Activated T-helper 17 cell treated with anti-CD3 and anti-CD28 coated beads, Interleukin-2, amount 50 U/mL, for 72 hours (primary cell): ENCODE data around the gene ARSB. TPM values are rescaled to one million over a fixed set of nuclear protein-coding genes. Genes with fewer than 3 reads are reported as not detected.
"Not testable (repeated sequence)": the region's sequence is repeated elsewhere in the genome, so short reads cannot be mapped to it uniquely, and the experiment has no call there.

Experiments
- ATAC-seq: fragments of 150-1000 bp; cut with Tn5 transposase; replicated peaks from 2 replicates; pipeline ENCODE4 v1.10.0; 2021; ENCODE audit warnings: mild to moderate bottlenecking, moderate library complexity
- H3K27ac Mint-ChIP-seq: one replicate; pipeline ENCODE4 v1.8.0; 2022; ENCODE audit warnings: mixed read lengths
- H3K27me3 Mint-ChIP-seq: one replicate; pipeline ENCODE4 v1.8.0; 2022; ENCODE audit warnings: mixed read lengths
- H3K36me3 Mint-ChIP-seq: one replicate; pipeline ENCODE4 v1.8.0; 2022; ENCODE audit warnings: low read depth, mild to moderate bottlenecking, mixed read lengths
- H3K4me1 Mint-ChIP-seq: one replicate; pipeline ENCODE4 v1.8.0; 2022; ENCODE audit warnings: mixed read lengths
- H3K4me3 Mint-ChIP-seq: one replicate; pipeline ENCODE4 v1.8.0; 2022; ENCODE audit warnings: mild to moderate bottlenecking, mixed read lengths
- H3K9me3 Mint-ChIP-seq: one replicate; pipeline ENCODE4 v1.8.0; 2022; ENCODE audit warnings: mixed read lengths
- total RNA-seq, 2 donors: library from RNA; stranded (reverse); gene quantifications; one replicate each; pipeline ENCODE4 v1.2.3, GENCODE V29; 2022

ARSB gene
- total RNA-seq, 2 donors from 2014 or later, result 6.2 to 21.9 TPM

DNA sequence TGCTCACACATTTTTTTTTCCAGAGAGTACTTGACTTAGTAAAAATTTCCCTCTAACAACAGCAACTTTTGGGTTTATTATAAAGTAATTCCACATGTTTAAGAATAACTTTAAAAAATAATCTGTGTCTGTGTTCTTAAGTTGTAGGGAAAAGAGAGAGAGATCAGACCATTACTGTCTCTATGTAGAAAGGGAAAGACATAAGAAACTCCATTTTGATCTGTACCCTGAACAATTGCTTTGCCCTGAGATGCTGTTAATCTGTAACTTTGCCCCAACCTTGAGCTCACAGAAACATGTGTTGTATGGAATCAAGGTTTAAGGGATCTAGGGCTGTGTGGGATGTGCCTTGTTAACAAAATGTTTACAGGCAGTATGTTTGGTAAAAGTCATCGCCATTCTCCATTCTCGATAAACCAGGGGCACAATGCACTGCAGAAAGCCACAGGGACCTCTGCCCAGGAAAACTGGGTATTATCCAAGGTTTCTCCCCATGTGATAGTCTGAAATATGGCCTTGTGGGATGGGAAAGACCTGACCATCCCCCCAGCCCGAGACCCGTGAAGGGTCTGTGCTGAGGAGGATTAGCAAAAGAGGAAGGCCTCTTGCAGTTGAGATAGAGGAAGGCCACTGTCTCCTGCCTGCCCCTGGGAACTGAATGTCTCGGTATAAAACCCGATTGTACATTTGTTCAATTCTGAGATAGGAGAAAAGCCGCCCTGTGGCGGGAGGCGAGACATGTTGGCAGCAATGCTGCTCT is 75.7 kb downstream of the ARSB start:
- H3K27ac Mint-ChIP-seq, H3K36me3 Mint-ChIP-seq, H3K4me3 Mint-ChIP-seq, H3K9me3 Mint-ChIP-seq, H3K27me3 Mint-ChIP-seq, H3K4me1 Mint-ChIP-seq, ATAC-seq: not testable (repeated sequence)

GRCh38 chr5:78908173-78909061 is 76.7 kb downstream of the ARSB start:
- Mint-ChIP-seq H3K4me3 (no peak overlapping the region), H3K9me3 (no peaks in the 10 kb centered on the region), H3K36me3 (peaks cover 4% of the 10 kb centered on the region), H3K4me1 (no peaks in the 10 kb centered on the region), H3K27me3 (no peaks in the 10 kb centered on the region), H3K27ac (no peak overlapping the region)
- no peak for ATAC-seq

- Mint-ChIP-seq H3K4me3 (no peak overlapping the region), H3K9me3 (no peaks in the 10 kb centered on the region)
Measured at GRCh38 chr5:78907255-78907891, 77.7 kb downstream of the ARSB start.

DNA sequence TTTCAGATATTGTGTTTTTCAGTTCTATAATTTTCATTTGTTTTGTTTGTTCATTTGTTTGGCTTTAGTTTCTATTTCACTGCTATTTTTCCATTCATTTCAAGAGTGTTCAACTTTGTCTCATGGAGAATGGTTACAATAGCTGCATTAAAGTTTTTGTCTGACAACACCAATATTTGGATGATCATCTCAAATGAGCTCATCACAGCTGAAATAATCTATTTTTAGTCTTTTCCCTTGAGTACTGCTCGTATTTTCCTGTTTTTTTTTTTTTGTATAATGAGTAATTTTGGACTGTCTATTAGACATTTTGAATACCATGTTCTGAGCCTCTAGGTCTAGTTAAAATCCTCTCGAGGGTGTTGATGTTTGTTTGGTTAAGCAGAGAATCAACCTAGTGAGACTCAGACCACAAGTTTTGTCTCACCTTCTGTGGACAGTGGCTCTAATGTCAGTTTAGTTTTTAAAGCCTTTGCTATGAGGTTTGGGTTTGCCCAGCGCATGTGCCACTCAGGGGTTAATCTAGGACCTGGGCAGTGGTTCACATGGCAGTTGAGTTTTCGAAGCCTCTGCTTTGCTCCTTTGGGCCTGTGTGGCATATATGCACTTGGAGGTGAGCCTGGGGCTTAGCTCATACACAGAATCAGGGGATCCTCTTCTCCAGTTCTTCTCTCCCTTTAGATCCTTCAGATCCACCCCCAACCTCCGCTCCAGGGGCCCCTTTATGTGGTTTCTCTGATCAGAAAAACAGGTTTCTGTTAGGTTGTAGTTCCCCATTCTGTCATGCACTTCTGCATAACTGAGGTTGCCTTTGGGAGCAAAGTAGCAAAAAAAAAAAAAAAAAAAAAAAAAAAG is 79.8 kb downstream of the ARSB start:
- H3K27me3 Mint-ChIP-seq, result no peaks in the 10 kb centered on the region
- H3K27ac Mint-ChIP-seq, result no peak overlapping the region
- no peak overlapping the region for H3K4me3 Mint-ChIP-seq
- ATAC-seq, result no peak
- peaks cover 3% of the 10 kb centered on the region for H3K9me3 Mint-ChIP-seq
- peaks cover 4% of the 10 kb centered on the region for H3K36me3 Mint-ChIP-seq
- H3K4me1 Mint-ChIP-seq, result no peaks in the 10 kb centered on the region

More at GRCh38 chr5:78907255-78907891, 77.7 kb downstream of the ARSB start:
- peaks cover 4% of the 10 kb centered on the region for H3K36me3 Mint-ChIP-seq
- no peak for ATAC-seq
- no peaks in the 10 kb centered on the region for H3K27me3 Mint-ChIP-seq
- H3K4me1 Mint-ChIP-seq, result no peaks in the 10 kb centered on the region
- no peak overlapping the region for H3K27ac Mint-ChIP-seq

- H3K27ac Mint-ChIP-seq, result no peak overlapping the region
- no peaks in the 10 kb centered on the region for H3K4me1 Mint-ChIP-seq
- no peak overlapping the region for H3K4me3 Mint-ChIP-seq
- ATAC-seq, result no peak
- H3K27me3 Mint-ChIP-seq, result no peaks in the 10 kb centered on the region
- peaks cover 4% of the 10 kb centered on the region for H3K36me3 Mint-ChIP-seq
- peaks cover 3% of the 10 kb centered on the region for H3K9me3 Mint-ChIP-seq
Measured at GRCh38 chr5:78903861-78904260, 81.2 kb downstream of the ARSB start.

DNA sequence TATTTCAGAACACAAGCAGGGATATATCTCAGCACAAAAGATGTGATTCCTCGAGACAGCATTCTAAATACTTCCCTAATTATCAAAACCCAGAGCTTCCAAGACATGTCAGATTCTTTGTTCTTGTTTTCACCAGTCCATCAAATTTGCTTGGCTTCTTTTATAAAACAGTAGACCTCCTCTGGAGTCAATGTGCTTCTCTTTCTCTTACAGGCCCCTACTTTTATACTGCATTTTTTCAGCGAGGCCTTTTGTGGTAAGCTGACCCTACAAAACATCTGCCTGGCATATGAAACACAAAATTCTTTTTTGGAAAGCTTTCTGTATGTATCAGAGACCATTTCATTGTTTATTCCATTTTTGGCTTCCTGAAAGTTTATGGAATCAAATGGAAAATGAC is 81.8 kb downstream of the ARSB start:
- ATAC-seq, result no peak
- Mint-ChIP-seq H3K9me3 (peaks cover 3% of the 10 kb centered on the region), H3K27me3 (no peaks in the 10 kb centered on the region), H3K4me1 (no peaks in the 10 kb centered on the region), H3K4me3 (no peak overlapping the region), H3K27ac (no peak overlapping the region), H3K36me3 (peaks cover 3% of the 10 kb centered on the region)

- Mint-ChIP-seq H3K4me1 (no peaks in the 10 kb centered on the region), H3K4me3 (no peak overlapping the region), H3K27me3 (no peaks in the 10 kb centered on the region), H3K9me3 (peaks cover 3% of the 10 kb centered on the region), H3K27ac (no peak overlapping the region), H3K36me3 (no peaks in the 10 kb centered on the region)
- ATAC-seq, result no peak
Measured at GRCh38 chr5:78899922-78900362, 85.2 kb downstream of the ARSB start.

DNA sequence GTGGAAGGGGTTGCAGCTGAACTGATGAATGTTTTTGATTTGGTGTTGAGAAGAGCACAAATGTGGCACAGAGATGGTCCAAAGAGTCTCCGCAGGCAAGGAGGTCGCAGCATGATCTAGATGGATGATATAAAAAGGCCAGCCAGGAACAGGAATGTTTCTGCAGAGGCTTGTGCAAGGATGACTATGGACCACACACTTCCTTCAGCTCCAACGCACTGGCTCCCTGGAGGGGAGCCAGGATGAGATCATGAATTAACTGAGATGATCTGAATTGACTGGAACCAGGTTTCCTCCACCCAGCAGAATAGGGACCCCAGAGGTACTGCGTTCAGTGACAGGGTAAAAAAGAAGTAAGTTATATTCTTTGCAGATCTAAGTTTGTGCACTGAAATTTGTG is 89.0 kb downstream of the ARSB start:
- no peak for ATAC-seq
- Mint-ChIP-seq H3K27ac (no peak overlapping the region), H3K27me3 (no peaks in the 10 kb centered on the region), H3K36me3 (no peaks in the 10 kb centered on the region), H3K9me3 (peaks cover 2% of the 10 kb centered on the region), H3K4me1 (no peaks in the 10 kb centered on the region), H3K4me3 (no peak overlapping the region)

- H3K4me3 Mint-ChIP-seq, result no peak overlapping the region
- no peak overlapping the region for H3K27ac Mint-ChIP-seq
- ATAC-seq, result no peak
- H3K9me3 Mint-ChIP-seq, result no peaks in the 10 kb centered on the region
- no peaks in the 10 kb centered on the region for H3K27me3 Mint-ChIP-seq
- H3K4me1 Mint-ChIP-seq, result no peaks in the 10 kb centered on the region
- no peaks in the 10 kb centered on the region for H3K36me3 Mint-ChIP-seq
Measured at GRCh38 chr5:78895616-78896015, 89.5 kb downstream of the ARSB start.

GRCh38 chr5:78893940-78894677 is 91.0 kb downstream of the ARSB start:
- H3K36me3 Mint-ChIP-seq, result no peaks in the 10 kb centered on the region
- no peak for ATAC-seq
- no peaks in the 10 kb centered on the region for H3K9me3 Mint-ChIP-seq
- H3K27me3 Mint-ChIP-seq, result no peaks in the 10 kb centered on the region
- no peak overlapping the region for H3K27ac Mint-ChIP-seq
- H3K4me3 Mint-ChIP-seq, result no peak overlapping the region
- H3K4me1 Mint-ChIP-seq, result peaks cover 4% of the 10 kb centered on the region

DNA sequence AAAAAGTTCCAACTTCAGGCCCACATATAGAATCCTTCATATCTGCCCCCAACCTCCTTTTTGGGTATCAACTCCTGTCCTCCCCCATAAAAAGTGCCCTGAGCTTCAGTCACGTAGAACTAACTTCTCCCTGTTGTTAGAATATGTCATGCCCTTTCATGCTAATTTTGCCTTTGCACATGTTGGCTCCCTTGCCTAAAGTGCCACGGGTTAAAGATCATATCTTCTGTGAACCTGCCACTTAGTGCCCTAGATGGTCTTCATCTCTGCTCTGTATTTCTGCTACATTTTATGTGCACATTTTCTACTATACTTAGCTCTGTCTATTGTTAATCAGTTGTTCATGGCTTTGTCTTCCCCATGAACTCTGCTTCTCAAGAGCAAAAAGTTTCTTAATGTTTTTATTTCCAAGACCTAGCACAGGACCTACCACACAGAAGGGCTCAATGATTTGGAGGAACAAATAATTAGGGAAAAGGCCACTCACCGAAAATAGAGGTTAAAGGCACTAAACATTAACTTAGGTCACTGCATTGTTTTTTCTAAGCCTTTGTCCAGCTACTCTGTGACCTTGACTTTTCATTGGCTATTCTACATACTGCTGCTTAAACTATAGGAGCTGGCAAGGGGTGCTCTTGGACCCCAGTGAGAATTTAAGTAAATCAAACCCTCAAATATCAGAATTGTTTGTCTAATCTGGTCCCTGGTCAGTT is 94.3 kb downstream of the ARSB start:
- peaks cover 14% of the 10 kb centered on the region for H3K4me1 Mint-ChIP-seq
- H3K27me3 Mint-ChIP-seq, result no peaks in the 10 kb centered on the region
- H3K36me3 Mint-ChIP-seq, result no peaks in the 10 kb centered on the region
- no peaks in the 10 kb centered on the region for H3K9me3 Mint-ChIP-seq
- ATAC-seq, result no peak
- H3K27ac Mint-ChIP-seq, result no peak overlapping the region
- H3K4me3 Mint-ChIP-seq, result no peak overlapping the region

DNA sequence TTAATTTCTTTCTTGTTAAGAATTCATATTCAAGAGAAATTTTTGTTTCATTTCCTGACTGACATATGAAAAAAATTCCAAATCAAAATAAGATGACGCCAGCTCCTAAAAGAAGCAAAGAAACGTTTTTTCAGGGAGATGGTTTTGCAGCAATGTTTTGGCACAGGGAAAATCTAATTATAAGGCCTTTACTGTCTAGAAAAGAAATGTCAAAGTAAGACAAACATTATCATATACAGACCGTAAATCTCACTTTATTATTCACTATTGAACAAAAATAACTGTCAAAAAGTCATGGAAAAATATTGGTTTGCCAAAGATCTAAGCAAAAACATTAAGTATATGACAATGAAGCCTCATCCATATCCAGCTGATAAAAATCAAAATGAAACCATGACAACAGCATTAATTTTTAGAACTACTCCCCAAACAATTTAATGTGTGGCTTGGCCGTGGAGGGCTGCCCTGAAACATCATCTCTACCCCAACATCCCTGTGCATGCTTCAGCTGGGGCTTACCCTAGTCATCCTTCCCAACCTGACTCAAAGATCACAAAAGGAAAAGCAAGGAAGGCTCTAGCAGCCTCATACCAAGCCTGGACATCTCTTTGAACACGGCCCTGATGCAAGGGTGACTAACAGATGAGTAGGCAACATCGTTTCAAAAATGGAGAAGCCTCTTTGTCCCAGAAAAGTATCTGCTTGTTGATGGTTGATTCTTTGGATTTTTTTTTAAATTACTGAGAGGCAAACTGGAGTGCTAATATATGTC is 95.6 kb downstream of the ARSB start:
- no peaks in the 10 kb centered on the region for H3K9me3 Mint-ChIP-seq
- no peak for ATAC-seq
- H3K27me3 Mint-ChIP-seq, result no peaks in the 10 kb centered on the region
- peaks cover 6% of the 10 kb centered on the region for H3K36me3 Mint-ChIP-seq
- H3K27ac Mint-ChIP-seq, result no peak overlapping the region
- no peak overlapping the region for H3K4me3 Mint-ChIP-seq
- peaks cover 14% of the 10 kb centered on the region for H3K4me1 Mint-ChIP-seq
